Activated CD4-positive, alpha-beta T cell treated with anti-CD3 and anti-CD28 coated beads, Interleukin-2, amount 50 U/mL, for 24 hours (primary cell): Measurements from ENCODE around the gene SPAG4.

Experiments
- DNase-seq, 2 donors: peaks; one replicate each; pipeline ENCODE4 v3.0.0-alpha.2; 2020; ENCODE audit warnings: low read depth in 1 of 2, low spot score in 1 of 2

Gene SPAG4

DNA sequence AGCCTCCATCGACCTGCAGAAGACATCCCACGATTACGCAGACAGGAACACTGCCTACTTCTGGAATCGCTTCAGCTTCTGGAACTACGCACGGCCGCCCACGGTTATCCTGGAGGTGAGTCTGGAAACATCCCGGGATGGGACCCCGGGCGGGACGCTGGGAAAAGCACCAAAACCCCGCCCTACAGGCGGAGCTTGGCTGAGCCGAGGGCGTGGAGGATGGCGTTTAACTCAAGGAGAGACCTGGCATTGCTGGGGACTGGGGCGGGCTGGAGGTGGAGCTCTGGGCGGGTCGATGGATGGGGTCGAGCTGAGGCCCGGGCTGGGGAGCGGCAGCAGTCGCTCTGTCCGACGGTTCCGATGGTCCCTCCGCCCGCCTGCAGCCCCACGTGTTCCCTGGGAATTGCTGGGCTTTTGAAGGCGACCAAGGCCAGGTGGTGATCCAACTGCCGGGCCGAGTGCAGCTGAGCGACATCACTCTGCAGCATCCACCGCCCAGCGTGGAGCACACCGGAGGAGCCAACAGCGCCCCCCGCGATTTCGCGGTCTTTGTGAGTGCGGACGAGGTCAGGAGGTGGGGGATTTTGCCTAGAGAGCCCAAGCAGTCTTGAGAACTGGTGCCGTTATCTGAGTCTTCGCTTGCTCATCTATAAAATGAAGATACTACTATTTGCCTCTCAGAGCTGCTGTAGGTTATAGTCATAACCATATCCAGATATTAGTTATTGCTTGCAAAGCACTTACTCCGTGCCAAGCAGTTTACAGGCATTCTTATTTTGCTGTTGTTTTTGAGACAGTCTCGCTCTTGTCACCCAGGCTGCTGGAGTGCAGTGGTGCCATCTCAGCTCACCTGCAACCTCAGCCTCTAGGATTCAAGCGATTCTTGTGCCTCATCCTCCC is 3.8 kb downstream of the SPAG4 start:
- DNase-seq: peak; percentile 59 to 60

DNA sequence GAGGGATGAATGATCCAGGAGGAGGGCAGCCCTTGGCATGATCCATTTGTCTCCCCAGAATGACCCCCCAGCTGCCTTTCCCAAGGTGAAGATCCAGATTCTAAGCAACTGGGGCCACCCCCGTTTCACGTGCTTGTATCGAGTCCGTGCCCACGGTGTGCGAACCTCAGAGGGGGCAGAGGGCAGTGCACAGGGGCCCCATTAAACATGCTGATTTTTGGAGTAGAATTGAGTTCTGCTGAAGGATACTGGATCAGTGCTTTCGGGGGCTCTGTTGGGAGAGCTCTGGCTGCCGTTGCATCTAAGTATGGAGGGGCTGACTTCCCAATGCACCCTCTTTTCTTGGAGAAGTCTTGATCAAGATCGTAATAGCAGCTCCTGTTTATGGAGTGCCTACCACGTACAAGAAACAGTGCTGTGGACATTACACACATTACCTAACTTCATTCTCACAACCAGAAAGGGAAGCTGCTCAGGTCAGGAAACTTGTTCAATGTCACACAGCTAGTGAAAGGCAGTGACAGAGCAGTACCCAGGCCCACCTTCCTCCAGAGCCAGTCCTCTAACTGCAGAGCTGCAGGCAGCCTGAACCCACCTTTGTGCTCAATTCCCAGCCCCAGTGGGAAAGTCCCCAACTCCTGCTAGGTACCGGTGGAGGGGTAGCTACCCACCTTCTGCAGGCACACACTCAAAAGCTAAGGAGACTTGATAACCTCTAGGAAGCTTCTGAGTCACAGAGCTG is 5.4 kb downstream of the SPAG4 start:
- DNase-seq: no peak

DNA sequence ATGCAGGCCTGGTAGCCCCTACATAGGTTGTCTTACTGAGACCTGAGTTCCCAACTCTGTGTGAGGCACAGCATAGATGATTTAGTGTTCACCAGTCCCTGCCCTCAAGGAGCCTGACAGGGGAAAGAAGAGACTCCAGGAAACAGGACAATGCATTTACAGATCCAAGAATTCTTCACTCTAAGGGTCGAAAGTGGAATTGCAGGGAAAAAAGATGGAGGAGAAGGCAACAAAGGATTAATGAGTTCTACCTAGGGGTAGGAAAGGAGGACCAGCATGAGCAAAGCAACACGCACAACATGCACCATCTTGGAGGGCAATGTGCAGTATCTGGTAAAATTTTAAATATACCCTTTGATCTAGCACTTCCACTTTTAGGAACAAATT is 5.9 kb downstream of the SPAG4 start:
- DNase-seq: no peak

GRCh38 chr20:35625584-35626385 is 10.2 kb downstream of the SPAG4 start:
- DNase-seq: no peak

GRCh38 chr20:35626386-35627001 is 10.9 kb downstream of the SPAG4 start:
- no peak for DNase-seq

DNA sequence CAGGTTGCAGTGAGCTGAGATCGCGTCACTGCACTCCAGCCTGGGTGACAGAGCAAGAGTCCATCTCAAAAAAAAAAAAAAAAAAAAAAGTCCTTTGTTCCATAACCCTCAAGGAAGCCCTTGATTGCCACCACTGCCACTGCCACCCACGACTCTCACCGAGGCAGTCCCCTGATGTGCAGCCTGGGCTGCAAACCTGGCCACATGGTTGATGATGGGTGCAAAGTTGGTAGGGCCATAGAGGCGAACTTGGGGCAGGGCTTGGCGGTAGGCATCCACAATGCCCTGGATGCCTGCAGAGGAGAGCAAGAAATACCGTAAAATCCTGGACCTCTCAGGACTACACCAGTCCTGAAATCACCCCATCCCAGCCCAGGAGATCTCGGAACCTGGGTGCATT is 11.5 kb downstream of the SPAG4 start:
- no peak for DNase-seq

DNA sequence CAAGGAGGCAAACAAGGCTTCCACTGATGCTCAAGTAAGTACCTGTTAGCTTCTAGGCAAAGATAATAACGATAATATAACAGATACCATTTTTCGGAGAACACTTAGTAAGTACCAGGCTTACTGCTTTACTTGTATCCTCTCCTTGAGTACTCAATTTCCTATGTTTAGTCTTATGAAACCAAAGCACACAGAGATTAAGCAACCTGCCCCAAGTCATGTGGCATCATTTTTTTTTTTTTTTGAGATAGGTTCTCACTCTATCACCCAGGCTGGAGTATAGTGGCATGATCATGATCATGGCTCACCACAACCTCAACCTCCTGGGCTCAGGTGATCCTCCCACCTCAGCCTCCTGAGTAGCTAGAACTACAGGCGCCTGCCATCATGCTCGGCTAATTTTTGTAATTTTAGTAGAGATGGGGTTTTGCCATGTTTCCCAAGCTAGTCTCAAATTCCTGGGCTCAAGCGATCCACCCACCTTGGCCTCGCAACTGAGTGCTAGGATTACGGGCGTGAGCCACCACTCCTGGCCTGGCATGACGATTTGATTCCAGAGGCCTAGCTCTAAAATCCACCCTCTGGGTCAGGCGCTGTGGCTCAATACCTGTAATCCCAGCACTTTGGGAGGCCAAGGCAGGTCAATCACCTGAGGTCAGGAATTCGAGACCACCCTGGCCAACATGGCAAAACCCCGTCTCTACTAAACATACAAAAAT is 14.0 kb downstream of the SPAG4 start:
- DNase-seq: no peak

GRCh38 chr20:35630636-35631035 is 15.0 kb downstream of the SPAG4 start:
- no peak for DNase-seq

GRCh38 chr20:35632539-35633115 is 17.0 kb downstream of the SPAG4 start:
- DNase-seq: no peak

- no peak for DNase-seq
These were observed 20.0 kb downstream of the SPAG4 start for GRCh38 chr20:35635652-35636051.

DNA sequence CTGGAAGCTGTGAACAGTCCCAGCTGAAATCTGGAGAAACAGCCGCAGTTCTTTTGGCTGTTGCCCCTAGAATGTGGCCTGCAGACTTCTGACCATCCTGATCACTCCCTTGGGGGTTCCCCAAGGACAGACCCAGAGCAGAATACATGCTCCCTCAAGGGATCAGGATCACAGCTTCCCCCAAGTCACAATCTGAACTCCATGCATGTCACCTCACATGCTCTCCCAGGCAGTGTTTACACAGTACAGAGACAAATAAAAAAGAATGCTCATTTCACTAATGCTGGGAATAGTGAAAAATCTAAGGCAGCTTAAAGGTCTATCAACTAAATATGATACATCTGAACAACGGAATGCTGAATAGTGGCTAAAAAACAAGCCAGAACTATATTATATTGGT is 20.5 kb downstream of the SPAG4 start:
- no peak for DNase-seq

- no peak for DNase-seq
These were observed 21.6 kb downstream of the SPAG4 start for GRCh38 chr20:35637276-35637675.

- no peak for DNase-seq
These were observed 23.1 kb downstream of the SPAG4 start for GRCh38 chr20:35638751-35639150.

GRCh38 chr20:35640724-35641123 is 25.1 kb downstream of the SPAG4 start:
- DNase-seq: no peak

DNA sequence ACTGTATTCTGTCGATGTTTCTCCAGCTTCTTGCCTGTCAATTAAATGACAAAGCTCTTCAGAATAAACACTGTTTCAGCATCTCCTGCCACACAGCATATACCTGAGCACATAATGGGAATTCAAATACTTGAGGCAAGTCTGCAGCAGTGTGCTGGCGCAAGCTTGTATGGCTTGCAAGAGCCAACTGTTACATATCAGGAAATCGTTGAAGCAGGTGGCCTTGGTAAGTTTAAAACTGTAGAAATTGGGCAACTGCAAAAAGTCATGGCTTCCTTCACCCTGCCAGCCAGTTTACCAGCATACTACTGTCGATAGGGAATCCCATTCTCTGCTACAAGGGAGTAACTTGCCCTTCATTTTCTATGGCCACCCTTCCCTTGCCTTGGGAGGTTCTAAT is 26.1 kb downstream of the SPAG4 start:
- DNase-seq: no peak

- no peak for DNase-seq
These were observed 27.4 kb downstream of the SPAG4 start for GRCh38 chr20:35643045-35643444.

DNA sequence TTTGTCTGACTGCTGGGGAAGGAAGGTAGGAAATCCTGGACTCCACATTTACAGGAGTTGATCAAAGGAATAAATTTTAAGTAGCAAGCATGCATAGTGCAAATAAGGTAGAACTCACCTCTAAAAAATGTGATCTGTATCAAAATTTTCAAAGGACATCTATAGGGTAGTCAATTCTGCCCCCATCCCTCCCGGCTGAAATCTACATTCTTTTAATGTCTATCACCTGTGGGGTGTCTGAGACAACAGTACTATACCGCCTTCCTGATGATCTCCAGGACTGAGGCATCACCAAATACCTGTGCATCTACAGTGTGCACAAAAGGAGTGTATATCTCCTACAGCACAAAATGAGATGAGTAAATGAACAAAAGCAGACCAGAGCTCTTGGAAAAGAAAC is 29.2 kb downstream of the SPAG4 start:
- DNase-seq: no peak

DNA sequence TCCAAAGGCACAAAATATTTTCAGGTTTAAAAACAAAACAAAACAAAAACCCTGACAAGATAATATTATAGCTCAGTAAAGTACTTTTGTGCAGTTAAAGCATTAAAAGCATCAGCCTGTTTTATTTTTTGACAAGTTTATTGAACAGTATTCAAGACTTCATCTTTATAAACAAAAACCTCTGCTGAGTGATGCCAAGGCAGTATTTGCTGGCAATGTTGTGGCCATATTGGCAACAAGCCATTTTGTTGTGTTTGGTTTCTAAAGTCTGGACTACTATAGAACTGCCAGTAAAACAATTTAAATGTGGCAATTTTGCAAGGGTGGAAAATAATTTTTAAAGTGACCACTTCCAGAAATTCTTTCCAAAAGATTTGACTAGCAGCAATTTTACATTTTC is 33.2 kb downstream of the SPAG4 start:
- no peak for DNase-seq

DNA sequence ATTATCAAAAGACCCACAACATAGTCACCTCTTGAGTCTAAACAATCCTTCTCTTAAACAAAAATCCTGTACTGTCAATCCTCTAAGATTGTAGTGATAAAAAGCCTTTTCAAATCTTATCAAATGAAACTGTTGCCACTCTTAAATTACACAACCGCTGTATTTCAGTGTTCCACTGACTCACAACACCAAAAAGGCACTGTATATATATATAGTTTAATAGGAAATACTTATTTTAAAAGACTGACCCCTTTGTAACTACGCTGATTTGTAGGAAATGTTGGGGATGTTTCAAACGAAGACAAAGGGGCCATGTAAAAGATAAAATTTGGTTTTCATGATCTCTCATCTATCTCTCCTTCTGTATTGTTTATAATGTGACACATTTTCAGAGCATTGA is 35.0 kb downstream of the SPAG4 start:
- DNase-seq: no peak

DNA sequence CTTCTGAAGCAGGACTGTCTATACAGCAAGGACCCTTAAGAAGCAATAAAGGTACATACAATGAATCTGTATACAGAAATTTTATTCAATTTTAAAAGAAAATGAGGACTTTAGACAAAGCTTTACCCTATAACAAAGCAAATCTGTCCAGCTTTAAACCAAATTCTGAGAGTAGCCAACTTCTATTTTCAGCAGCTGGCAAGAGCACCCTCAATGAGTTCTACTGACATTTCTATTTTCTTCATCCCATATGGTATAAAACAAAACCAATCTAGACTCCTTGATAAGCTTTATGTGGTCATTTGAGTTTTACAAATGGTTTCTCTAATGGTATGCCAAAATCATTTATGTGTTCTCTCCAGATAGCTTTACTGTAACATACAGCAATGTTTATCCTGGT is 36.3 kb downstream of the SPAG4 start:
- no peak for DNase-seq
